Stimulated activated CD8-positive, alpha-beta memory T cell treated with anti-CD3 and anti-CD28 coated beads, Interleukin-7, amount 100 ng/mL, for 48 hours (primary cell): ENCODE data around the gene JADE2.
"Not testable (repeated sequence)": the region's sequence is repeated elsewhere in the genome, so short reads cannot be mapped to it uniquely, and the experiment has no call there.

Source experiments
- DNase-seq, 2 donors: peaks; one replicate each; pipeline ENCODE4 v3.0.0-alpha.2; 2020; ENCODE audit warnings: low read depth in 1 of 2; ENCODE audit errors: extremely low read depth in 1 of 2

JADE2 gene

DNA sequence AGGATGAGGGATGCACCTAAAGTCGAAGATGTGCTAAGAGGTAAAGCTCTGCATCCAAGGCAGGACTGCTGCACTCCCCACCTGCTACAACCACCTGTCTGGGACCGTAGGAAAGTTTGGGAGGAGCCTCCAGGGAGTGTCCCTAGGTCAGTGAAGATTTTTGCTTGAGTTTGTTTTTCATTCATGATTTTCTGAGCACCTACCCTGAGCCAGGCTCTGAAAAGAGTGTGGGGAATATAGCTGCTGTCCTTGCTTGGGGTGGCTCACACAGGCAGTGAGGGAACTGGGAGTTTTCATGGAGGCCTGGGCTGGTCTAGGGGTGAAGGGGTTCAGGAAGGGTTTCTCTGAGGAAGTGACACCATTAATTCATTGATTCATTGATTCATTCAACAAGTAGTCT lies 58.3 kb downstream of the JADE2 start:
- DNase-seq = no peak

DNA sequence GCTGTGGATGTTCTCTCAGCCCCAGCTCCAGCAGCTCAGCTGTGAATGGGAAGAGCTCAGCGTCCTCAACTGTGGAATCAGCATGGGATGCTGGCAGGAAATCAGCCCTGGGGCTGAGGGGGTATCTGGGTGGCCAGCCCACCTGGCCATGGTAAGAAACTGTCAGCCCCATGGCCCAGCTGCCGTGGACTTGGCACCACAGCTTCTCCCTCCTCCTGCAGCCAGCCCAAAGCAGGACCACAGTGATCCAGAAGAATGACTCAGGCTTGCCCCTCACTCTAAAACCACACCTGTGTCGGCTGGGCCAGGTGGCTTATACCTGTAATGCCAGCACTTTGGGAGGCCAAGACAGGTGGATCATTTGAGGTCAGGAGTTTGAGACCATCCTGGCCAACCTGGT lies 59.2 kb downstream of the JADE2 start:
- DNase-seq = no peak

DNA sequence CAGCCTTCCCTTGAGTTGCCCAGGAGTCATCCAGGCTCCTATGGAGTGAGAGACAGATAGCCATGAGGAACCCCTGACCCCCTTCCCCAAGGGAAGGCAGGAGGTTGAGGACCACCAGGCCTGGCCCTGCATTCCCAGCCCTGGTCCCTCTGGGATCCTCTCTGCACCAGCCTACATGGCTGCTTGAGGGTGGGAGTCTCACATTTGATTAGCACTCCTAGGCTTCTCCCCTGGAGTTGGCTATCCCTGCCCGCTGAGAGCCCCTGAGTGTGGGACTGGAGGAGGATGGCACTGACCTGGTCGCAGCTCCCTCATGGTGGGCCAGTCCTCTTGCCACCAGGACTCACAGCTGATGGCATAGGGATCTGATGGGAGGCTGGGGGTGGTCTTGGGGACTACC lies 60.5 kb downstream of the JADE2 start:
- DNase-seq = no peak

DNA sequence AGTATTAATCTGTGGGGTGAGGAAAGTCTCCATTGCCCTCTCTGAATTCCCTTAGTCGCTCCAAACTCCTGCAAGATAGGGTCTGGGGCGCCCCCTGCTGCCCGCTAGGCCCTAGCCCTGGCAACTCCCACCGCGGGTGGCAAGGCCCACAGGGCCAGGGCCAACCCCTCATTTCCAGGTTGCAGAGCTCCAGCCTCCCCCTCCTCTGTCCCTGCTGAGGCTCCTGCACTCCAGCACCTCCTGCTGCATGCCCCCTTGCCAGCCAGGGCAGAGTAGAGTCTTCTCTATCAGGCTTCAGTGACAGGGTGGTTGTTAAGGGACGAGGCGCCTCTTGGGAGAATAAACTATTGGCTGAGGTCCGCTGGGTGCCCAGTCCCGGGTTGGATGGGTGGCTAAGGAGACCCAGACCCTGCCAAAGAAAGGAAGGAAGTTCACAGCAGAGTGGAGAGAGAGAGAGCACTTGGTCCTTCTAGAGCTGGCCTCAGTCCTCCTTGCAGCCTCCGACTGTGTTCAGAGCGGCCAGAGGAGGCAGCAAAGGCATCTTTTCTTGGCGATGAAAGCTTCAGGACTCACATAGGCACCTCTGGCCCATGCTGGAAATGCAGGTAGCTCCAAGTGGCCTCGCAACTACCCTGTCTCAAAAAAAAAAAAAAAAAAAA lies 61.5 kb downstream of the JADE2 start:
- DNase-seq = peak; percentile 60 to 78

DNA sequence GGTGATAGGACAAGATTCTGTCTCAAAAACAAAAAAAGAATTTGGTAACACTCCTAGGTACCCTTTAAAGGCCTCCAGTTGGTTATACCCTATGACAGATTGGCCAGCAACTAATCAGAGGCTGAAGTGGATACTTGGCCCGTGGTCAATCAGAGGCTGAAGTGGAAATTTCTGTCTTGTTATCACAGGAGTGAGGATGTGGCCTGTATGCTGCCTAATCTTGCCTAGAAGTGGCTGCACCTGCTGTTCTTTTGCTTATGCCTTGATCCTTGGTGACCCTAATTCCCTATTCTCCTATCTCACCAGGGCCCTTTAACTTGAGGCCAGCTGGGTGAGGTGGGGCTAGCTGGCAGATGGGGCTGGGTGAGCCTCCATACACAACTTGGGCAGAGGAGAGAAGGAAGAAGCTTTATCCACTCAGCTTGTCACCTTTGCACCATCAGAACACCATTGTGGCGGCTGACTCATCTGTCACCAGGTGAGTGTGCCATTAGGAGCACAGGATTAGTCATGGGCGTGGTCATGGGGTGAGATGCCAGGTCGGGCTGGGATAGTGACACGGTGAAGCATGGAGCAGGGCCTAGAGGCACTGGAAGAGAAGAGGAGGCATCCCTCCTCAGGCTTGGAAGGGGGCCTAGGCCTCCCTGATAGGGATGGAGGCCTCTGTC lies 65.7 kb downstream of the JADE2 start:
- DNase-seq = peak; percentile 19 to 80

DNA sequence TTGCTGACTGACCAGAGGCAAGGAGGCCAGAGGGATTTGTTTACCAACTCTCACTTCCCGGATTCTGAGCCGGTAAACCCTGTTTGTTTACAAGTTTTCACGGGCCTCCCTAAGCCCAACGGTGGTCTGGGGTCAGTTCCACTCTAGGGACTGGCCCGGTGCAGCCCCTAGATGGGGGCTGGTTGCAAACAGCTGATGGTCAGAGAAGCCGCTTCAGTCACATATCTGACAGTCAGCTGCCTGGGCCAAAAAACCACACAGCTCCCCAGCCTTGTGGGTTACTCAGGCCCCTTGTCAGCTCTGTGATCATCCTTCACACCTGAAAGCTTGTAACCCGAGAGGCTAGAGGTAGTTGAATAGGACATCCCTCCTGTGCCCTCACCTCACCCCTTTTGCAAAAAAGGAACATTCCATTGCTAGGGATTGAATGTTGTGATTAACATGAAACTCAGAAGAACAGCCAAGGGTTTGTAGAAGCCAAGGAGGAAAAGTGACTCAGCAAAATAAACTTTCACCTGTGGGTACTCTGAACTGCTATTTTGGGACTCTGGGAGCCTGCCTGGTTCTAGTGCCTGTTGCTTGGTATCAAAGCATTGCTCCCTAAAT lies 66.8 kb downstream of the JADE2 start:
- DNase-seq = no peak

DNA sequence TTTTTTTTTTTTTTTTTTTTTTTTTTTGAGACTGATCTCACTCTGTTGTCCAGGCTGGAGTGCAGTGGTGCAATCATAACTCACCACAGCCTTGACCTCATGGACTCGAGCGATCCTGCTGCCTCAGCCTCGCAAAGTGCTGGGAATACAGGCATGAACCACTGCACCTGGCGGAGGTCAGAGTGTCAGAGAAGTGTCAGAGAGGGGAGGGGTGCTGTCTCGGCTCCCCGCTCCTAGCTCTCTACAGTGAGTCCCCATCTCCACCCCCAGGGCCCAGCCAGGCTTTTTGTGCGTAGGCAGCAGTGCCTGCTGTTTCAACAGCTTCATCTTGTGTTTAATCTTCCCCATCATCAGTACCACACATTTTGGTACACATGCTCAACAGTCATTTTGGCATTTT lies 68.9 kb downstream of the JADE2 start:
- no peak for DNase-seq

DNA sequence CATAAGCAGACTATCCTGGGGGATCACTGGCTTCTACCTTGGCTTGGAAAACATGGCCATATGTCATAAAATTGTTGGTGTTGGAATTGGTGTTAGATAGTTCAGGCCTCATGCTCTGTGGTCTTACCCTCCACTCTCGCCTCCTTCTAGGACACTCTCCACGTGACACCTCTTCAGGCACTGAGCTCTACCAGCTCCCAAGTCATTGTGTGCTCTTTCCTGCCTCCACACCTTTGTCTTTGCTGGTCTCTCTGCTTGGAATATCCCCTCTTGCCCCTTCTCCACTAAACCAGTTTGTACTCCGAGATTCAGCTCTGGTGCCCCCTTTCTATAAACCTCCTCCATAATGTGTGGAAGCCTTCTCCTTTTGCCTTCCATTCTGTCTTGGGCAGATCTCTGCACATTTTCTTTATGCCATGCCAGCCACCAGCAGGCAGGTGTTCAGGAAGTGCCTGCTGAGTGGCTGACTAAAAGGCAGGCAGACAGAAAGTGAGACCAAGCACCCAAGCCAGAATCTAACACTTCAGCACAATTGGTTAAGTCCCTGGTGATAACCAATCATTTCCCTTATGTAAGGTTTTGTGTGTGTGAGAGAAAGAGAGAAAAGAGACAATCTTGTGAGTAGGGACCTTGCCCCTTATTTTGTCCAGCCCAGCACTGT lies 69.5 kb downstream of the JADE2 start:
- no peak for DNase-seq

DNA sequence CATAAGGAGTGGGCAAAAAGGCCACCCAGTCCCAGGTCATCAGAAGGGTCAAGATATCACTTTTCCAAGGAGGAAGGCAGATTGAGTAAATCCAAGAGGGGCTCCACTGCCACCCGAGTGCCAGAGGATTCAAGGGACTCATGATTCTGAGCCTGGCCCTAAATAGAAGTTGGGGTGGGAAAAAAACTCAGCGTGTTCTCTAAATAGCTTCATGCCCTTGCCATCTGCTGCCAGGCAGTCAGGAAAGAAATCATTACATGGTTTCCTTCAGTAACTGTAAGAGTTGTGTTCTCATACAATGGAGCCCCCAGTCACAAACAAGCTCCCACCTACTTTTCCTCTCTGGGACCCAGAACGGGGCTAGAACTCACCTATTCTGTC lies 70.0 kb downstream of the JADE2 start:
- no peak for DNase-seq

DNA sequence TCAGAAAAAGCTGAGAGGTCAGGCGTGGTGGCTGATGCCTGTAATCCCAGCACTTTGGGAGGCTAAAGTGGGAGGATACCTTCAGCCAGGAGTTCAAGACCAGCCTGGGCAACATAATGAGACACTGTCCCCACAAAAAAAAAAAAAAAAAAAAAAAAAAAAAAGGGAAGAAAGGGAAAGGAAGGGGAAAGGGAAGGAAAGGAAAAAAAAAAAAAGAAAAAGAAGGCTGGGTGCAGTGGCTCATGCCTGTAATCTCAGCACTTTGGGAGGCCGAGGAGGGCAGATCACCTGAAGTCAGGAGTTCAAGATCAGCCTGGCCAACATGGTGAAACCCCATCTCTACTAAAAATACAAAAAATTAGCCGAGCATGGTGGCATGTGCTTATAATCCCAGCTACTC lies 74.3 kb downstream of the JADE2 start:
- DNase-seq = not testable (repeated sequence)

DNA sequence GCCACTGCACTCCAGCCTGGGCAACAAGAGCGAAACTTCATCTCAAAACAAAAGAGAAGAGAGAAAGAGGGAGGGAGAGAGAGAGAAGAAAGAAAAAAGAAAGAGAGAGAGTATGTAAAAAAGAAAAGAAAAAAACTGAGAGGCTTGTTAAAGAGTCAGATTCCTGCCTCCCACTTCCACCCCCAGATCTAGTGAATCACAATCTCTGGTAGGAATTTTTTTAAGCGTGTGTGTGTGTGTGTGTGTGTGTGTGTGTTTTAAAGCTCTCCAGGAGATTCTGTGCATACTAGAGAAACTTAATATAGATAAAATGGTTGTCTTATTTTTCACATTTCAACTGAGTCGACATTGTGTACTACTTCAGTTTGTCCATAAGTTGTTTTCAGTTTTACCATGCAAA lies 75.1 kb downstream of the JADE2 start:
- DNase-seq = no peak

DNA sequence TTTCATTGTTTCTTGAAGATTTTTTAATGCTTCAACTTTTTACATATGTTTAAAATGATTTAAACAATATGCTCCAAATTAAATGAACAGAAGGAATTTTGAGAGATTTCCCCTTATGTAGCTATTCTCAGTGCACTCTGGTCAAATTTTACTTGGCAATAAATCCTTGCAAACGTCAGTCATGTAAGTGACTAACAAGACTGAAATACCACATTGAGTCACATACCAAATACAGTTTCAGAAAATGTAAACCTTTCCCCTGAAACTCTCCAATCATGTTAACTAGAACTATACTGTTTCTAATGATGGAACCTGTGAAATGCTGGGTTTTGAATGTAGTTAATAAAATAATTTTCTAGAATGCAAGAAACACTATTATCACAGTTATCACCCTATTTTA lies 77.6 kb downstream of the JADE2 start:
- no peak for DNase-seq

DNA sequence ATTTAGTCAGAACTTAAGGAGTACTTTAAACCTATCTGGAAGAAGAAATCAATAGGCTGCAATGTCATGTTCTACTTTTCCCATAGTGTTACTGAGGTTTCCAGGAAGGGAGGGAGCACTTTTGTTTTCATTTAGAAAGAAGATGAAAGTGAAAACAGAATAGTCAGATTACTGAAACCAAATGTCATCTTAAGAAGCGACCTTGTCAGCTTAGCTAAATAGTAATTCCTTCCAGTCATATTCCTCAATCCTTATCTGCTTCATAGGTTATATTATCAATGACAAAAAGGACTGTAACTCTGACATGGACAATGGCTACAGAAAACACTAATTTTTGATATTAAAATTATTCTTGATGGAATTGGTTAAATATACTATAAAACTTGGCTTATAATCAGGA lies 79.4 kb downstream of the JADE2 start:
- no peak for DNase-seq

DNA sequence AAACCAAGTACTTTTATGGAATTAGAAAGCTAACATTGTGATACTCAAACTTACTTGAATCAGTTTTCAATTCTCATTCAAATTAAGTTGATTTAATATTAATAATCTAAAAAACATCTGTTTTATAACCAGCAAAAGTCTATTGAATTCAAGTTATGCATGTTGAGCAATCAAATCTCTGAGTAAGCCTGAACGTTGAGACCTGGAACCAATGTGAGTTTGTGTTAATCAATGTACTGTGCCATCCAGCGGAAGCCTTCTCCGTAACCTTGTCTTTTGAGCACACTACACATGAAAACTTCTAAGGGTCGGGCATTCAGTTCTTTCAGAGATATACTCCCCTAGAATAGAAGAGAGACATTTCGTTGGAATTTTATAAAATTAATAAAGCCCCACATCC lies 81.3 kb downstream of the JADE2 start:
- DNase-seq = no peak

DNA sequence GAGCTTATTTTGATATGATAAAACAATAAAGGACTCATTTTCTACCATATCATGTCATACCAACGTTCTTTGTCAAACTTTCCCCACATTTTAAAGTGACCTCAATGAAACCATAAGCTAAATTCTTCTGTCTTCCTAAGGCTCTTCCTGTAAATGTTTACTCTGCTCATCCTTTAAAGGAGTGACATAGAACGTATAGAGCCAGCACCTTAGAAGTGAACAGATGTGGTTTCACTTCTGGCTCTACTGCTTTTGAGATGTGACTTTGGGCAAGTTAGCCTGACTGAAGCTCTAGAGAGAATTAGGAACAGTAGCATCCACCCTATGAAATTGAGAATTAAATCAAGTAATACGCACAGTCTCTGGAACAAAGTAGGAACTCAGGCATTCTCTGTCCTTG lies 83.1 kb downstream of the JADE2 start:
- DNase-seq = no peak

DNA sequence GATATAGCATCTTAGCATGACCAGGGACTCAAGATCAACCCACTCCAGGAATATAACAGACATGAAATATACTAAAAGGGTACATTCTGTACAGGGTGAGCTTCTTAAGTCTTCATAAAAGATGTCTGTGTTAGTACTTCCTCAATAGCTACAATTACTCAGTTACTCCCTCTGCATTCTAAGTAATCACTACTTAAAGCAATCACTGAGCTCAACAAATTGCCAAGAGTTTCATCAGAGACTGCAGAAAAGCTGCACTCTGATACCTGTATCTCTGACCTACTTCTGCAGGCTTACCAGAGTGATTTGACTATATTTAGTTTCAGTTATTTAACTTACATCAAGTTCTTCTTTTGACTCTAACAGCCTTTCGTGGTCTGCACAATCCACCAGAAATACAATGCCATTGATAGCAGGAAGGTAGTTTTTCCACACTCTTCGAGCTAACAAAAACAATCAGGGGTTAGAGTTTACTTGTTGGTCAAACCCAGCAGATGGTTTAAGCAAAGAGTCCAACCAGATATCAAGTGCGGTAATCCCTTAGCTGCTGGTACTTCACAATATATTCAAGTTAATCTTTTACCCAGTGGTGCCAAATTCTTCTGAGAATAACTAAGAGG lies 83.9 kb downstream of the JADE2 start:
- no peak for DNase-seq

DNA sequence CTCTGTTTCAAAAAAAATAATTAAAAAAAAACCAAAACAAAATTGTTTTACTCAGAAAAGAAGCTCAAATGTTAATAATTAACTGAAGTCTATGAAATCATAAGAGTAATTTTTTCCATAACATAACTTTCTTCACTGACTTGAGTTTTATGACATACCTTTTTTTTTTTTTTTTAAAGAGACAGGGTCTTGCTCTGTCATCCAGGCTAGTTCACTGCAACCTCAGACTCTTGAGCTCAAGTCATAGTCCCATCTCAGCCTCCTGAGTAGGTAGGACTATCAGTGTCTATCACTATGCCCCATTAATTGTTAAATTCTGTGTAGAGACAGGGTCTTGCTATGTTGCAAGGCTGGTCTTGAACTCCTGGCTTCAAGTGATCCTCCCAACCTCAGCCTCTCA lies 85.3 kb downstream of the JADE2 start:
- no peak for DNase-seq

DNA sequence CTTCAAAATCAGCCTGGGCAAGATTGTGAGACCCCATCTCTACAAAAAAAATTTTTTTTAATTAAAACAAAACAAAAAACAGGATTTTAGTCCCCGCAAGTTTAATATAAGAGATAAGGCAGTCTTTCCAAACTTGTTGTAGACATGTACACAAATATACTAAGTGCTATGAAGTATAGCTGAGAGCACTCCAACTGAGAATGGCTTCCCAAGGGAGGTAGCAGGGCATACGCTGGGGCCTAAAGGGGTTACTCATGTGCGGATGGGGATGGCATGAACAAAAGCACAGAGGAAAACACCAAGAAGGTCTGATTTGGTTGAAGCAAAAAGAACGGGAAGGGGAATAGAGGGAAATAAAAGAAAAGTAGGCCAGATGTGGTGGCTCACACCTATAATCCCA lies 86.0 kb downstream of the JADE2 start:
- no peak for DNase-seq

DNA sequence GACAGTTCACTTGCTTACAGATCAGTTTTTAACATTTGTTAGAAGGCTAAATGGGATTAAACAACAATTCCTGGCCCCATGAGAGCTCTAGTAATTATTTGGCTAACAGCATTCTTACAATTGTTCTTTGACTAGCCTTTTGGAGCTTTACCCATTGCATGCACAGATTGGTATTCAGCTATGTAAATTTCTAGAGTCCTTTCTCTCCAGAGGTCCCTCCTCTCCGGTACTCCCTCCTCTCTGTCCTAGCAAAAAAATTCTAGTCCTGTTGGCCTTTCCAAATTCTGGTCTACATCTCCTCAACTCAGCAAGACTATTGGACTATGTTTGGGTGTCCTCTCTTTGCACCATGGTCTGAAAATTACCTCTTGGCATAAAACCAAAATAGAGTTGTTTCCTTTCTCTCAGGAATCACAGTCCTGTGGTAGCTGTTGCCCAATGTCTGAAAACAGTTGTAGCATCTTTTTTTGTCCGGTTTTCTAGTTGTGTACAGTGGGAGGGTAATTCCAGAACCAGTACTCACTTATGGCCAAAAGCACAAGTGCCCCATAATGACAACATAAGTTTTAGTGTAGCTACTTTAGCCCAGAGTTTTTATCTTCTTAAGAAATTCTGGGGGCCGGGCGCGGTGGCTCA lies 89.1 kb downstream of the JADE2 start:
- DNase-seq = no peak

DNA sequence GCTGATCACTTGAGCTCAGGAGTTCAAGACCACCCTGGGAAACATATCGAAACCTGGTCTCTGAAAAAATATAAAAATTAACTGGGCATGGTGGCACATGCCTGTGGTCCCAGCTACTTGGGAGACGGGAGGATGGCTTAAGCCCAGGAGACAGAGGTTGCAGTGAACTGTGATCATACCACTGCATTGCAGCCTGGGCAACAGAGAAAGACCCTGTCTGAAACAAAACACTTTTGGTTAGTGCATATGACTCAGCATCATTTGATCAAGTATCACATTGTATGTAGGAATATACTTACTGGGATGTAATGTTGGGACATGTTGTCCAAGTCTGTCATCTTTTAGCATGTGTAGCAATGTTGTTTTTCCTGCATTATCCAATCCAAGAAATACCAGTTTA lies 95.2 kb downstream of the JADE2 start:
- DNase-seq = no peak

DNA sequence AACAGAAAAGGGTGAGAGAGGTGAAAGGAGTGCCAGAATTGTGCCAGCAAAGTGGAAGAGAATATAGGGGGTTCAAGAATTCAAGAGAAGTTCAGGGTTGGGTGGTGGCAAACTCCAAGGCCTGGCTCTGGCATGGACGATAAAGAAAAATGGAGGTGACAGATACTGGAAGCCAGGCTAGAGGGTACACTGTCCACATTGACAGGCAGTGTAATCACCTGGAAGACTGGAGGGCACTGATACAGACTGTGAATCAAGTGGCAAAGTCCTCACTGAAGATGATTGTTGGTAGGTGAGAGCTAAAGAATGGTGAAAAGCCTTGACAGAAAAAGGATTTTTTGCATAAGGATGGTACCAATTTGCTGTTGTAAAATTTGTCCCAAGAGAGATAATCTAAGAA lies 100.1 kb downstream of the JADE2 start:
- DNase-seq = no peak
